Myocyte (in vitro differentiated cells): ENCODE measurements around the gene SMURF1. TPM values are rescaled to one million over a fixed set of nuclear protein-coding genes. Genes with fewer than 3 reads are reported as not detected.

Experiments
- DNase-seq: peaks from one replicate; pipeline ENCODE4 v3.0.0-alpha.2; 2012; ENCODE audit warnings: low read depth
- total RNA-seq: library from RNA; depleted of rRNA; stranded (reverse); fragments of >200 nt; gene quantifications from 2 replicates; pipeline ENCODE4 v1.2.3, GENCODE V29; 2014

SMURF1 gene
- total RNA-seq, 1 donor from 2014 or later, result 13.6 TPM

DNA sequence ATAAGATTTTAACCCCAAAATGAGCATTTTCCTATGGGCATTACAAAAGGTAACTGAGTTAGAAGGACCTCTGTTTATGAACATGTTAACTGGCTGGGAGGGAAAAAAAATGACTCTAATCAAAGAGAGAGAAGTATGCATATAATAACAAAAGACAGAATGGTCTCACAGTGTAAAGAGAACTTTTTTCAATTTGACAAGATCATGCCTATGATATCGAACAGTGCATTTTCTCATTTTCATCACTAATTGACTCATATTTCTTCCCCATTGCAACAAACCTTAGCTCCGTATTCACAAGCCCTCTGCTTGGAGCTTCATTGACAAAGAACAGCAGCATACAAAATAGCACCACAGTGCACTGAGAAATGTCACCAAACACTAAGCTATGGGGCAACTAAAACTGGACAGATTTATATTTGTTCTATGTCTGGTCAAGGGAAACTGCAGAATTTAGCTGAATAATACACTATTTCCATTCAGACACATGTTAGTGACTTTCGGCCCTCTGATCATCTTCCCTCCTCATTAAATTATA, 45.6 kb downstream of the SMURF1 start:
- DNase-seq, result no peak

GRCh38 chr7:99097730-99098129, 46.2 kb downstream of the SMURF1 start:
- no peak for DNase-seq

DNA sequence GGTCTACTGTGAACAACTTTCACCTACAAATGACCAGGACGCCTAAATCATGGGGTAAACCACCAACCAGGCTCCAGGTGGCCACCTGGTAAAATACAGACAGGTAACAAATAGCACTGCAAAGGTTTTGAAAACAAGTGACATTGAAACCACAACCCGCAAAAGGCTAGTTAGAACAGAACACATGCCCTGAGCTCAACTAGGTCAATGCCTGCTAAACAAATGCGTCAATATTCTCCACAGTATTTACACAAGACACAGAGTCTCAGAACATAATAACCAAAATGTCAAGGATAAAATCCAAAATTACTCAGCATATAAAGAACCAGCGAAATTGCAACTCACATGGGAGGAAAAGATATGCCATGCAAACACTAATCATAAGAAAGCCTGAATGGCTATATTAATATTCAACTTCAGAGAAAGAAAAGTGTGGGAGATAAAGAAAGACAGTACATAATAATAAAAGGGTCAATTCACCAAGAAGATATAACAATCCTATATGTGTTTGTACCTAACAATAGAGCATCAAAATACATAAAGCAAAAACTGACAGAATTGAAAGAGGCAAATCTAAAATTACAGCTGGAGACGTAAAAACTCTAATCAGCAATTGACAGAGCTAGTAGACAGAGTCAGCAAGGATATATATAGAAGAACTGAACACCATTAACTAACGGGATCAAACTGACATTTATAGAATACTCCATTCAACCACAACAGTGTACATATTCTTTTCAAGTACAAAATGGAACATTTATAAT, 47.6 kb downstream of the SMURF1 start:
- no peak for DNase-seq

GRCh38 chr7:99095698-99096097, 48.2 kb downstream of the SMURF1 start:
- DNase-seq, result no peak

GRCh38 chr7:99094401-99094800, 49.5 kb downstream of the SMURF1 start:
- DNase-seq, result no peak

GRCh38 chr7:99092064-99092720, 51.7 kb downstream of the SMURF1 start:
- DNase-seq, result no peak

DNA sequence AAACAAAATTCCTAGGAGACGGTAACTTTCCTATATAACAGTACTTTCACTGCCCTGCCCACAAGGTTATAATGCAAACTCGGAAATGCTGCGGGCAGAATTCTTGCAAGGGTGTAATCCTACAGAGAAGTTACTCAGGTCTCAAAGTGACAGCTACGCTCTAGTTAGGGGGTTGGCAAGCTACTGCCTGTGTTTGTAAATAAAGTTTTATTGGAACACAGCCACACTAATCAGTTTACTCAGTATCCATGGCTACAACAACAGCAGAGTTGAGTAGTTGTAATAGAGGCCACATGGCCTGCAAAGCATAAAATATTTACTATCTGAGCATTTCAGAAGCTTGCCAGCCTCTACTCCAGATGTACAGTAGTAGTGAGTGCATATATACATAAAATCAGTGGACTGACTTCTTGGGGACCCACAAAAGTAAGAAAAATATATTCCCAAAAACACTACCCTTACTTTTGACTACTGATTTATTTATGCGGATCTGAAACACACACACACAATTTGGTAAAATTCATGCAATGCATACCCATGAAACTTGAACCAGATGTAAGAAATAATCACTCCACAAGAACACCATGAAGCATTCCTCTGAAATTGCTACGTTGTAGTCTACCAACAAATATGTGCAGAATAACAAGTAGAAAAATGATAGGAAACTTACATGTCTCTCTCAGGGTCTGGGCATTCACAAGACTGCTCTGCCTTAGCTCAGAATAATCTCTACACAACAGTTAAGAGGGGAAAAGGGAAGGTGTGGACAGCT, 53.0 kb downstream of the SMURF1 start:
- no peak for DNase-seq

DNA sequence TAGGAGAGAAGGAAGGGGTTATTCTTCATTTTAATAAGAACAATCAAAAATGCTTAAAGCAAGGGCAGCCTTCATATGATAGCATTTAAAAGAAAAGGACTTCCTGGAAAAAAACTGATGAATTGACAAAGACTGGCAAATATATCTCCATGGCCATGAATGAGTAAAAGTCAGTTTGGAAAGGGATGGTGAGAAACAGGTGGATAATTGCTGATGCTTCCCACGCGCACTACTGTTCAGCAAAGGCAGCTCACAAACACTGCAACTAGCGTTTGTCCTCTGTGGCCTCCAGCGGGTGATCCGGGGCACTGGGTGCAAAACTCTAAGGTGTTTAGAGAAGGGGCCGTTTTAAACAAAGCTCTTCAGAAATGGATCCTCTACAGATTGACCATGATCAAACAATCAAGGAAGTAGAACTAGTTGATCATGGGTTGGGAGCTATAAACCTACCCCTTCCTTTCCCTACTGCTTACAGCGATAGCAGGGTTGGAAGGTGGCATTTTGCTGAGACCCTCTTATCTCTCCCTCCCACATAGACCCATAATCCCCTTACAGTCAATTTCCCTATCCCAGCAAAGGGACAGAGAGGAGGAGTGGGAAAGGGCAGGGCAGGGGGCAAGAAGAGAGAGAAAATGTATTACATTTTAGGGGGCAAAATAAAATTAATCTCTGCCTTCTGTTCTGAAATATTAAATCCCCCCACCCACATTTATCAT, 53.8 kb downstream of the SMURF1 start:
- no peak for DNase-seq

GRCh38 chr7:99086944-99087343, 57.0 kb downstream of the SMURF1 start:
- no peak for DNase-seq

DNA sequence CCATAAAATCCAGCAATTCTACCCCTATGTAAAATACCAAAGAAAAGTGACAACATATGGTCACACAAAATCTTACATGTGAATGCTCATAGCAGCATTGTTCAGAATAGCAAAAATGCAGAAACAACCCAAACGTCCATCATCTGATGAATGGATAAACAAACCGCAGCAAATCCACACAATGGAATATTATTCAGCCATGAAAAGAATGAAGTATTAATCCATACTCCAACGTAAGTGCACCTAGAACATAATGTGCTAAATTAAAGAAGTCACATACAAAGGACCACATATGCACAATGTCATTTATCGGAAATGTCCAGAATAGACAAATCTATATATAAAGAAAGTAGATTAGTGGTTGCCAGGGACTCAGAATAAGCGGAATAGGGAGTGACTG, 57.4 kb downstream of the SMURF1 start:
- DNase-seq, result no peak

DNA sequence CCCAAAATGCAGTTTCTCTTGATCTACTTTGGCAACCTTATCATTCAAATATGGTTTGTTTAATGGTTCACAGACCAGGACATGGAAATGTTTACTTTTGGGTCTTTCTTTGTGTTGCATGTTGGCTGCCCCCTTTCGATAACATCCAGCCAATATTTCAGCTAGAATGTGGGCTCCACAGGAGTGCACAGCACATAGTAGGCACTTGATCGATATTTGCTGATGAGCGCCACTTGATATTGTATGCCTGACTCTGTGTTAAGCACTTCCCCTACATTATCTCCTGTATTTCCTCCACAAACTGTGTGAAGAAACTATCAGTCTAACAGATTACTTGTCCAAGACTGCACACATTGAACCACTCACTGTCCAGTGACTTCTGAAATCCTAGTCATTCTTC, 60.2 kb downstream of the SMURF1 start:
- DNase-seq, result no peak

GRCh38 chr7:99083068-99083651, 60.7 kb downstream of the SMURF1 start:
- DNase-seq, result no peak

DNA sequence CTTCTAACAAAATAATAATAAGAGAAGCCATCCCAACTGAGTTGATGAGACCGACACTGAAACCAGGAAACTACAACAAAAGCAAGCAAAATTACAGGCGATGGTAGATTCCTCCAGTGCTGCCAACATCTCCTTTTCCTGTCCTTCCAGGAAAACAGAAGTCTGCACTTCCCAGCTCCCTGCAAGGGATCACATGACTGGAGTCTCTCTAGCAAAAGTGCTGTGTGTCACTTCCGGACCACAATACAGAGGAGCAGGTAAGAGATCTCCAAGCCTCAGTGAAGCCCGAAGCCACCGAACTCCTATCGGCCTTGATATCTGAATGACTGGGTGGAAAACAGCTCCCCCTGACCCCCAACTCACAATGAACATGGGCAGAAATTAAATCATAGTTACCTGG, 63.2 kb downstream of the SMURF1 start:
- no peak for DNase-seq

DNA sequence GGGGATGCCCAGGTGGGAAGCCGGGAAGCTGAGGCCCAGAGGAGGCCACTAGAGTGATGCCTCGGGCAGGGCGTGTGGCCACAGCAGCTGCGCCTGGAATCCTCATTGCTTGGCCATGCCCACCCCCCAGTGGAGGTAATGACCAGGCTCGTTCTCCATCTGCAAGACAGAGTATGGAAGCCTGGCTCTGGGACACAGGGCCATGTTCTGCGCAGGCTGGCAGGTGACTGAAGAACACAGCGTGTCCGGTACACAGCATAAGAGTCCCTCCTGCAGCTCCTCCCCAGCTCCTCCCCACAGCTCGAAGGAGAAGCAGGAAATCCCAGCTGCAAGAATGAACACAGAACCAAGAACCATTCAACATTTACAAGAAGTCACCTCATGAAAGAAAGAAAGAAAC, 64.8 kb downstream of the SMURF1 start:
- DNase-seq, result peak; percentile 45

DNA sequence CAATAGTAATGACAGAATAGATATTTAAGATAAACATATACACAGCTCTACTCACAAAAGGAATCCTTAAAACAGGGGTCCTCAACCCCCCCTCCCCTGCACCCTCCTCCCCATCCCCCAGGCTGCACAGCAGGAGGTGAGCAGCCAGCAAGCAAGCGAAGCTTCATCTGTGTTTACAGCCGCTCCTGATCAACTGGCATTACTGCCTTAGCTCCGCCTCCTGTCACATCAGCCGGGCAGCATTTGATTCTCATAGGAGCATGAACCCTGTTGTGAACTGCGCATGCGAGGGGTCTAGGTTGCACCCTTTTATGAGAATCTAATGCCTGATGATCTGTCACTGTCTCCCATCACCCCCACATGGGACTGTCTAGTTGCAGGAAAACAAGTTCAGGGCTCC, 65.5 kb downstream of the SMURF1 start:
- no peak for DNase-seq

GRCh38 chr7:99076615-99077014, 67.3 kb downstream of the SMURF1 start:
- no peak for DNase-seq

GRCh38 chr7:99073839-99074446, 70.0 kb downstream of the SMURF1 start:
- DNase-seq, result no peak

DNA sequence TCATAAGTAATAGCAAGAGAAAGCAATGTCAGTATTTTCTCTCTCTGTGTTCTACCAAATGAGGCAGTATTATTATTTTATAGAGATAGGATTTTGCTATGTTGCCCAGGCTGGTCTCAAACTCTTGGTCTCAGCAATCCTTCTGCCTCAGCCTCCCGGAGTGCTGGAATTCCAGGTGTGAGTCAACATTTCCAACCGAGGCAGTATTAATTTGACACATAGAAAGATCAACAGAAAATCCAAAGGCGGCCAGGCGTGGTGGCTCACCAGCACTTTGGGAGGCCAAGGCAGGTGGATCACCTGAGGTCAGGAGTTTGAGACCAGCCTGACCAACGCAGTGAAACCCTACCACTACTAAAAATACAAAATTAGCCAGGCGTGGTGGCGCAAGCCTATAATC, 71.8 kb downstream of the SMURF1 start:
- no peak for DNase-seq

DNA sequence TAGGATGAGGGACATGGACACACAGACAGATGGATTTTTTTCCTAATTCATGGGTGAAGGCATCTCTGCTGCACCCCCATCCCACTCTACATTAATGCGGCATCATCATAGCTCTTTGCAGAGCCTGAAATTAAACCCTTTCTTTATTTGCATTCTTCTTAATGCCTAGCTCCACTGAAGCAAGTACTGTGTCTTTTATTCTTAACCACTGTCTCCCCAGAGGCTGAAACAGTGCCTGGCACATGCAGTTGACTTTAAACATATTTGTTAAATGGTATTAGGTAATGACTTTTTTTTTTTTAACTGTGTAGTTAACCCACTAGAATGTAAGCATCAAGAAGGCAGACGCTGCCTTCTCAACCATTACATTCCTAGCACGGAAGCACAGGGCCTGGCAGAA, 73.5 kb downstream of the SMURF1 start:
- no peak for DNase-seq

DNA sequence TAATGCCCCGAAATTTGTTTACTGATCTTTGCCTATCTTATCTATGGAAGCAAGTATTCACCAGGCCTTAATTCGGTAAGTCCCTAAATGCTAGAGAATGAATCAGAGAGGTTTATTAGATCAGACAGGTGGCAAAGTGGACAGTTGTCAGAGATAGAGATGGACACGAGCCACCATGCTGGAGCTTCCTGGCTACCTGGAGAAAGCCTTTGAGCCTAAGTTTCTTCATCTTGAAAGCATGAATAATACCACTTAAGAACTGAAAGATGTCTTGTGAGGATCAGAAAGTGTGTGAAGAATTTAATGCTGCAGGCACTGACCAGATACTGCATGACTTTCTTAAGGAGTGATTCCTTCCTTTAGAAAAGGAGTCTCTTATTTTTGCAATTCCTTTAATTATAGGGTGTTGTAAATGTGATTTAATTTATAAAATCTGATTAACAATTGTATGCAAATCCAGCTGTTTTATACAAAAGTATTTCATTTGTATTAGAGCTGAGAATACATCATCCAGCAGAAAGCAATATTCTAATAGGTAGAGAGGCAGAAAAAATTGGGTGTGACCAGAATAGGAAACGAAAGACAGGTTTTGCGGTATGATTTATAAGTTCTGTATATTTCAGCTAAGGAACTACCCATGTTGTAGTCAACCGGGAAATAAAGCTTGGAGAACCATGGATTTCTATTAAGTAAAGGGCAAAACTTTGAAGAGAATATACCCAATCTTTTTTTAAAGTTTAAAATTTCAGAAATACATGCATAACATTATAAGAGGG, 82.7 kb downstream of the SMURF1 start:
- peak; percentile 24 for DNase-seq
